CD4-positive, alpha-beta T cell treated with Interleukin-4 for 4 hours (primary cell): ENCODE data around the gene NCF2.

Experiments
- DNase-seq: peaks from one replicate; pipeline ENCODE4 v3.0.0-alpha.2; 2020

Gene NCF2

DNA sequence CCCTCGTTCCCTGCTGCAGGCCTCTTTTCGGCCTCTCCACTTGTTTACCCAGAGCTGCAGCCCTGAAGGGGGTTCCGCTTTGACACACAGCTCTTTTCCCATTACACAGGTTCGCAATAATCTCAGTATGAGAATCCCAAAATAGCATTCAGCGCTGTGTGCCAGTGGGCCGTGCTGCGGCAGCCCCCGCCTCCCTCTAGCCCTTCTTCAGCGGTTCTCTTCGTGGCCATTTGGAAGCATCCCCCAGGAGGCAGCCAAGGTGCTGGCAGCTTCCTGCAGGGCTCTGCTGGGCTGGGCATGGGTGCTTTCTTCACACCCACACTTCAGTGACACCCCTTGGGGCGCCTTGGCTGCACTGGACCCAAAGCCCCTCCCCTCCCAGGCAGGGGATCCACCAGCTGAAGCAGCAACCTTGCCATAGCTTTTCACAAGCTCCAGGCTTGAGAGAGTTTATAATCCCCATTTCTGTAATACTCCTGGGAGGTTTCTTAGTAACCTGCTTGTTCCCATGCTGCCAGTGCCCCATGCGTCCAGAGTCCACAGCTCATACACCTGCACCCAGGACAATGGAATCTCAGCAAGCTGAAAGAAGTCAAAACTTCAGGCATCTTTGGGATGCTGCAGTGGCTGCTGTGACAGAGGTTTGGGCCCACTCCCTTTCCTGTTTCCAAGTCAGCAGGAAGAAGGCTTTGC is 8.1 kb downstream of the NCF2 start:
- DNase-seq = no peak

- DNase-seq = no peak
Measured at GRCh38 chr1:183580281-183580682, 10.0 kb downstream of the NCF2 start.

DNA sequence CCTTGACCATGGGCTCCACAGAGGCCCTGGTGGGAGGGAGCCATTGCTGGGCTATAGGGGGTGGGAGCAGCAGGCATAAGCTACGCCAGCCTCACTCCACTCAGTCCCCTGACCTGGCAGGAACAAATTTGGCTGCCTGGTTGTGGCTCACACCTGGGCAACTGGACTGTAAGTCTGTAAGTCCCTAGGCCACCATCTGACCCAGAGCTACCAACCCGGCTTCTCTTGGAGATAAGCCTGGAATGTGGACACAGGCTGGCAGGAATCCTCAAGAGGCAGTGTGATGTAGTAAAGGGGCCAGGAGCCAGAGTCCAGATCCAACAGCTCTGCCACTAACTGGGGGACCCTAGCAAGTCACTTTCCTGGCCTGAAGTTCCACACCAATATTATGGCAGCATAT is 11.4 kb downstream of the NCF2 start:
- DNase-seq = no peak

- no peak for DNase-seq
Measured at GRCh38 chr1:183577897-183578465, 12.3 kb downstream of the NCF2 start.

GRCh38 chr1:183576537-183576936 is 13.7 kb downstream of the NCF2 start:
- no peak for DNase-seq

DNA sequence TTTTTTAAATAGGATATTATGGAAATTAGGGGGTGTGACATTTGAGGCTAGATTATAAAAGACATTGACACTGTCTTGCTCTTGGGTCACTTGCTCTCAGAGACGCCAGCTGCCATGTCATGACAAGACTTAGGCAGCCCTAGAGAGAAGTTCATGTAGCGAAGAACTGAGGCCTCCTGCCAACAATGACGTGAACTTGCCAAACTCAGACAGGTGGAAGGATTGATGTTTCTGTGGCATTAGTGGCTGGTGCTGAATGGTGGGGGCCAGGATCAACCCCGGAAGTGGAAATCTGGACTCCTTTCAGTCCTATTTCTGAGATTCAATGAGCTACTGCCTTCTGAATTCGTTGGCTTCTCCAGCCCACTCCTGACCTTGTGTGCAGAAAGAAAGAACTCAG is 14.7 kb downstream of the NCF2 start:
- no peak for DNase-seq

GRCh38 chr1:183572721-183573120 is 17.5 kb downstream of the NCF2 start:
- DNase-seq = no peak

DNA sequence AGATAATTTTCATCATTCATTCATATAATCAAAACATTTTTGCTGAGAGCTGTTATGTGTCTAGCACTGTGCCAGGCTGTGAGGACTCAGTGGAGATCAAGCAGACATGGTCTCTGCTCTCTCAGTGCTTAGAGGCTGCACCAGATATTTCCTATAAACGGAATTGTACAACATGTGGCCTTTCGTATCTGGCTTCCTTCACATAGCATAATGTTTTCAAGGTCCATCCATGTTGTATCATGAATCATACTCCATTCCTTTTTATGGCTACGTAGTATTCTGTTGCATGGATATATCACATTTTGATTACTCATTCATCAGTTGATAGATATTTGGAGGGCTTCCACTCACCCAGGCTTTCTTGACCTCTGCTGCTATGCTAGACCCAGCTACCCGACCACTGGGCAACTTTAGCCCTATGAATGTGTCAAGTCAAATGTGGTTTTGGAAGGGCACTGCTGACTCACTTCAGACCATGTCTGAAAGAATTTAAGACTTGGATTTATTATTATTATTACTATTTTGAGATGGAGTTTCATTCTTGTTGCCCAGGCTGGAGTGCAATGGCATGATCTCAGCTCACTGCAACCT is 18.5 kb downstream of the NCF2 start:
- DNase-seq = no peak

- no peak for DNase-seq
Measured at GRCh38 chr1:183570451-183570850, 19.8 kb downstream of the NCF2 start.

DNA sequence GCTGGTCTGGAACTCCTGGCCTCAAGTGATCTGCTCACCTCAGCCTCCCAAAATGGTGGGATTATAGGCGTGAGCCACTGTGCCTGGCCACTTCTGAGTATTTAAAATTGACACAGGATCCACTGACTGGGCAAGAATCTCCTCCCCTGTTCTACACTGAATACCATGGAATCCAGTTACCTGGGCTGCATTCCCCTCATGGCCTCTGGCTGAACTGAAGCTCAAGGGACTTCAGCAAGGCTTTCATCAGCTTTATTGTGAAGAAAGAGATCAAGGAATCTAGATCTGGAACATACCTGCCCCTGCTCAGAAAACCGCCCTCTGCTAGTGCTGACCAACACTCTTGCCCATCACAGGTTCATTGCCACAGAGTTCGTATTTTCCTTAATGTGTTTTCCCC is 20.5 kb downstream of the NCF2 start:
- DNase-seq = no peak

GRCh38 chr1:183569141-183569540 is 21.1 kb downstream of the NCF2 start:
- no peak for DNase-seq

DNA sequence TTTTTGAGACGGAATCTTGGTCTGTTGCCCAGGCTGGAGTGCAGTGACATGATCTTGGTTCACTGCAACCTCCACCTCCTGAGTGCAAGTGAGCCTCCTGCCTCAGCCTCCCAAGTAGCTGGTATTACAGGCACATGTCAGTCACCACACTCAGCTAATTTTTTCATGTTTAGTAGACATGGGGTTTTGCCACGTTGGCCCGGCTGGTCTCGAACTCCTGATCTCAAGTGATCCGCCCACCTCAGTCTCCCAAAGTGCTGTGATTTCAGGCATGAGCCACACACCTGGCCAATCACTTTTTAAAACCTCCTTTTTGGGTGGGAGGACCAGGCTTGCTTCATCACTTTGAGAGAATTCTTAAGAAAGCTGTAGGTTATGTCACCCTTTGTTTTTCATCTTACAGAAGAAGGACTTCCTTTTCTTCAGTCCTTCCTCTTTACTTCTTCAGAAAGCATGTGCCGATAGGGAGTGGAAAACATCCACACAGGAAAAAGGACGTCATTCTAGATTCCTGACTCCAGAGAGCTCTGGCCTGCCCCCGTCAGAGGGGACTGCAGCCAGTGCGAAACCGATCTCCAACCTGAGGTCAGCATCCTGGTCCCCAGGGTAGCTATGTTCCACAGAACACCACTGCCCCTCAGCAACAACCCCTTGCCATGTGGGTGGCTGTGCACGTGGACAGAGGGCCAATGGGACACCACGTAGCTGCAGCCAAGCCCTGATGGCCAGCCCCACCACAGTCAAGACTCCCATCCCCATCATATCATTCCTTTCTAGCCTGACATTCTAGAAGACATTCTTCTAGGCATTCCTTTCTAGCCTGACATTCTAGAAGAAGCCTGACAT is 21.9 kb downstream of the NCF2 start:
- no peak for DNase-seq

- peak; percentile 17 for DNase-seq
Measured at GRCh38 chr1:183567584-183567983, 22.7 kb downstream of the NCF2 start.

DNA sequence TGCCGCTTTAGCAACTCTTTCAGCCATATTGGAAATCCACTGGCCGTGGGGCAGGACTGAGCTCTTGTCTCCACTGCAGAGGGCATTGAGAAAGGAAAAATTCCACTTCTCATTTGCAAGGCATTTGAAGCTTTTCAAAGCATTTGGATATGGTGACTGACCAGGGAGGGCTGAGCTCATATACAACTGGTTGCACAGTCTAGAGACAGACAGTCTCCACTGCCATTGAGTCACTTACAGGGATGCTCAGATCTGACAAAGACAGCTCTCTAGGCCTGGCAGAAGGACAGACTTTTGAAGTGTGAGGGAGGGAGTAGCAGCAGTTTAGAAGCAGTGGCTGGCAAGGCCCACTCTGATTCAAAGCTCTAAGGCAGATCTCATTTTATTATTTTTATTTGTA is 24.2 kb downstream of the NCF2 start:
- no peak for DNase-seq

- no peak for DNase-seq
Measured at GRCh38 chr1:183565261-183565660, 25.0 kb downstream of the NCF2 start.

DNA sequence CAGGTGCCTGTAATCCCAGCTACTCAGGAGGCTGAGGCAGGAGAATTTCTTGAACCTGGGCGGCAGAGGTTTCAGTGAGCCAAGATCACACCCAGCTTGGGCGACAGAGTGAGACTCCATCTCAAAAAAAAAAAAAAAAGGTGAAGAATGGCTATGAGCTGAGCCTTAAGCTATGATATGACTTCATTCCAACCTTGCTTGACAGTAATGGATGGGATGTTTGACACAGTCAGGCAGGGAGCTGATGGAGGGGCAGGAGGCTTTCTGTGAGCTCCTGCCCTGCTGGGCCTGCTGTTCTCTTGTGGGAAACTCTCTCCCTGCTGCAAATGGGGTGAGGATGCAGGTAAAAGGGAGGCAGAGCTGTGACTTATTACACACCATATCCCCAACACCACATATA is 27.6 kb downstream of the NCF2 start:
- DNase-seq = no peak

DNA sequence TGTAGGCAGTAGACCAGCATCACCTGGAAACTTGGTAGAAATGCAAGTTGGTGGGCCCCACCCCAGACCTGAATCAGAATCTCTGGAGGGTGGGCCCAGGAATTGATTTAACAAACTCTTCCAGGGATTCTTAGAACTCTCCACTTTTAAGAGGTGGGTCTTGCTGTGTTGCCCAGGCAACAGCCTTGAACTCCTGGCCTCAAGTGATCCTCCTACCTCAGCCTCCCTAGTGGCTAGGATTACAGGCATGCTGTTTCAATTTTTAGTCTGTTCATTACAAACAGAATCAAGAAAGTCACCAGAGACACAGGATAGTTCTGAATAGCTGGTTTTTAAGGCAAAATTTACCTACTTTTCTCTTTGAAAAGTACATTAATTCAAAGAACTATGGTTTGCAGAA is 31.2 kb downstream of the NCF2 start:
- no peak for DNase-seq

DNA sequence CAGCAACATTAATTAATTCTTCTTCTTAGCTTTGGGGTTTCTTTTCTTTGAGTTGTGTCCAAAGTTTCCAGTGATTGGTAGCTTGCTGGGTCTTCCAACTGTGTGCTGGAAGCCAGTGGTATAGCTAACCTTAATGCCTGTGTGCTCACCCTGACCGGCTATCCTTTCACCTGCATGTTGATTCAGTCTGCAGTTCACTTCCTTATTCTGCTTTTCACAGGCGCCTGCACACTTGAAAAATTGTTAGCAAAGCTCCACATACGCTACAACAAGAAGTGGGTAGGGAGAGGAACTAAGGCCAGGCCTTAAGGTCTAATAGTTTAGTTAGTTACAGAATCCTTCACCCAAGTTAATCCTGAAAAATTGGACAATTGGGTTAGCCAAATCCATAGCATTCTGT is 35.7 kb downstream of the NCF2 start:
- DNase-seq = no peak

- DNase-seq = no peak
Measured at GRCh38 chr1:183553764-183554163, 36.5 kb downstream of the NCF2 start.

DNA sequence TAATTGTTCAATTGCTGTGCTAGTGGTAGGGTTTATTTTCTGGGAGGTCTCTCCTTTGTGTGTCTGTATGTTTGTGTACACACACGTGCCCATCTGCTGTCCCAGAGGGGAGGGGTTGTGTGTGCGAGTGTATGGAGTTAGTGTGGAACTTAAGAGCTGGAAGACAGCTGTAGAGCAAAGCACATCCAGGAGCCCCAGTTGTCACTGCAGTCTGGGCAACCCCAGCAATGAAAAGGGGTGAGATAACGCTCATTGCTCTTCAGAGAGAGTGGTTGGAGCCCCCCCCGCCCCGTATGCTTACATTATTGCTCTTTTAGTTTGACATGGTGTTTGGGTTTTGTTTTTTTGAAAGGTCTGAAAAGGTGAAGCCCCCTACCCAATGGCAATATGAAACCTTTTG is 36.9 kb downstream of the NCF2 start:
- no peak for DNase-seq

GRCh38 chr1:183552891-183553290 is 37.4 kb downstream of the NCF2 start:
- DNase-seq = no peak

DNA sequence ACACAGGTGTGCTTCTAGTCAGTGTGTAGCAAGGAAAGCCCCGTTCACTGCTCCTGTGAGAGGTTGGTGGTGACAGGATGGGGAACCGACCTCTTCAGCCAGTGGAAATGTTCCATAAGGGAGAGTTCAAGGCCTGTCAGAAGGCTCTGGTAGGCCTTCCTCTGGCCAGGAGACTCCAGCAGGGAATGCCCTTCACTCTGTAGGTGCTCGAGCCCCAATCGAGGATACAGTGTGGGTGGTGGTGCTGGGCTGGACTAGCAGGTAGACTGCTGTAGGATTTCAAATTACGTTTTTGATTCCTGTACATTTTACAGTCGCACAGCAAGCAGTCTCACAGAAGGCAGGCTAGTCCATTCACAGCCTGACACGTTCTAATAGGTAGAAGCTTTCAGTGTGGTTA is 37.8 kb downstream of the NCF2 start:
- DNase-seq = no peak

GRCh38 chr1:183551924-183552323 is 38.3 kb downstream of the NCF2 start:
- no peak for DNase-seq

GRCh38 chr1:183550915-183551314 is 39.3 kb downstream of the NCF2 start:
- DNase-seq = no peak
